Right lobe of liver (tissue), 6 donors: ENCODE results near the gene DIPK1C. TPM values are rescaled to one million over a fixed set of nuclear protein-coding genes. Genes with fewer than 3 reads are reported as not detected.
"Not testable (repeated sequence)": the region's sequence is repeated elsewhere in the genome, so short reads cannot be mapped to it uniquely, and the experiment has no call there.

ENCODE experiments used
- ATAC-seq, 4 donors: fragments of 200-7000 bp; cut with Tn5 transposase; one replicate each; pipeline ENCODE4 v1.9.1; 2020; ENCODE audit warnings: mild to moderate bottlenecking in 4 of 4, moderate library complexity in 4 of 4
- DNase-seq, 3 donors: peaks; one replicate each; pipeline ENCODE4 v3.0.0-alpha.2; 2020
- H3K27ac ChIP-seq, 3 donors: fragments of 200-600 bp; one replicate each; pipeline ENCODE4 v1.8.0; 2022
- H3K27me3 ChIP-seq, 2 donors: fragments of 200-600 bp; one replicate each; pipeline ENCODE4 v1.8.0; 2022
- H3K36me3 ChIP-seq, 4 donors: fragments of 200-600 bp; sonication (generic) in 1 of 4; one replicate each; pipeline versions ENCODE4 v1.5.1 to v1.8.0; 2017 to 2022; ENCODE audit warnings: control low read depth in 1 of 4
- H3K4me1 ChIP-seq, 4 donors: fragments of 200-600 bp; sonication (generic) in 1 of 4; one replicate each; pipeline versions ENCODE4 v1.5.1 to v1.8.0; 2017 to 2022; ENCODE audit warnings: control low read depth in 1 of 4
- H3K4me3 ChIP-seq, 3 donors: fragments of 200-600 bp; one replicate each; pipeline ENCODE4 v1.8.0; 2022
- H3K9me3 ChIP-seq, 4 donors: fragments of 200-600 bp; sonication (generic) in 1 of 4; one replicate each; pipeline versions ENCODE4 v1.5.1 to v1.8.0; 2017 to 2022; ENCODE audit warnings: control low read depth in 1 of 4
- POLR2A ChIP-seq: fragments of 450-650 bp; IDR thresholded peaks from one replicate; pipeline ENCODE4 v1.6.1; 2017; ENCODE audit warnings: antibody characterized with exemption, mild to moderate bottlenecking
- WGBS: methylation state at CpG from one replicate; pipeline ENCODE4 v1.1.6; 2018; ENCODE audit warnings: low coverage, low lambda C conversion rate; ENCODE audit not compliant: insufficient coverage; ENCODE audit errors: missing lambda C conversion rate; 5-methylcytosine and 5-hydroxymethylcytosine counted together
- intact Hi-C, 2 donors: fragments of 100-400 bp; cut with DNase I; formaldehyde crosslinking; loops; one replicate each; pipeline versions ENCODE4 v1.11.2 to v1.14.1; 2022
- total RNA-seq, 6 experiments: library from RNA; depleted of rRNA in 2 of 6; stranded (reverse); fragments of >200 nt in 2 of 6; fragmentation: NEBNext Ultra II Directional in 3 of 6; extraction: Animal tissue kit (Norgen Biotek cat#: 25700) in 3 of 6; gene quantifications; one replicate each; pipeline versions ENCODE4 v1.1.0 to v1.2.4, GENCODE V29; 2016 to 2023
- TF ChIP-seq, protein P1 (sequence below), 4 donors: fragments of 200-600 bp in 3 of 4; fragments of 450-650 bp in 1 of 4; IDR thresholded peaks; one replicate each; pipeline versions ENCODE4 v1.5.1 to v1.8.0; 2016 to 2022; ENCODE audit warnings: antibody characterized with exemption in 4 of 4, mild to moderate bottlenecking in 2 of 4
- donor health status: DM: no; HTN: yes; CAD: no.
- donor health status: DM: no; HTN: no; CAD: no.
- donor health status: DM: no; HTN: no; CAD: no.
- donor health status: DM: no; HTN: yes; CAD: no.
- donor health status: DM: no; HTN: yes; CAD: no.

Gene DIPK1C
- total RNA-seq, 6 experiments from 2014 or later, result 0.06 to 0.37 (median 0.20) TPM; not detected in 3

DNA sequence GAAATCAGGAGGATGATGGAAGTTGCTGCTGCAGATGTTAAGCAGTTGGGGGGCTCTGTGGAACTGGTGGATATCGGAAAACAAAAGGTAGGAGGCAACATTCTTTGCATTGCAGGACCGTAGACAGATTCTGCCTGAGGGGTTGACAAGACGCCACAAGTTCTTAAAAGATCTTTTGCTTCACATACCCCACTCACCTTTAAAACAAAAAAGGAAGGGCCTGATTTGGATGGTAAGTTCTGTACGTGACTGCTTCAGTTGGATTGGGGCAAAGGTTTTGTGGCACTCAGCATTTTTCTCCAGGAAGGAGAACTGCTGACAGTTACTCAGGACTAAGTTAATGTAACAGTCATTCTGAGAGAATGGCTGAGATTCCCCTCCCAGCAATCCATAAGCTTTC is 44.3 kb upstream of the DIPK1C start:
- intact Hi-C loops, result no loop called here
- Histone ChIP-seq H3K27me3 (no peaks in the 10 kb centered on the region), H3K9me3 (no peaks in the 10 kb centered on the region), H3K36me3 (peaks cover 11 to 34% (median 23%) of the 10 kb centered on the region in 4 donors), H3K4me1 (peaks cover 0 to 54% (median 22%) of the 10 kb centered on the region in 4 donors), H3K27ac (peak overlapping the region; percentile 91 to 96 (median 92)), H3K4me3 (peak overlapping the region; percentile 12 to 30 (median 19))
- no peak for DNase-seq
- WGBS, result 43% methylated on average over 3 of the region's 4 CpGs
- TF ChIP-seq, protein P1, sequence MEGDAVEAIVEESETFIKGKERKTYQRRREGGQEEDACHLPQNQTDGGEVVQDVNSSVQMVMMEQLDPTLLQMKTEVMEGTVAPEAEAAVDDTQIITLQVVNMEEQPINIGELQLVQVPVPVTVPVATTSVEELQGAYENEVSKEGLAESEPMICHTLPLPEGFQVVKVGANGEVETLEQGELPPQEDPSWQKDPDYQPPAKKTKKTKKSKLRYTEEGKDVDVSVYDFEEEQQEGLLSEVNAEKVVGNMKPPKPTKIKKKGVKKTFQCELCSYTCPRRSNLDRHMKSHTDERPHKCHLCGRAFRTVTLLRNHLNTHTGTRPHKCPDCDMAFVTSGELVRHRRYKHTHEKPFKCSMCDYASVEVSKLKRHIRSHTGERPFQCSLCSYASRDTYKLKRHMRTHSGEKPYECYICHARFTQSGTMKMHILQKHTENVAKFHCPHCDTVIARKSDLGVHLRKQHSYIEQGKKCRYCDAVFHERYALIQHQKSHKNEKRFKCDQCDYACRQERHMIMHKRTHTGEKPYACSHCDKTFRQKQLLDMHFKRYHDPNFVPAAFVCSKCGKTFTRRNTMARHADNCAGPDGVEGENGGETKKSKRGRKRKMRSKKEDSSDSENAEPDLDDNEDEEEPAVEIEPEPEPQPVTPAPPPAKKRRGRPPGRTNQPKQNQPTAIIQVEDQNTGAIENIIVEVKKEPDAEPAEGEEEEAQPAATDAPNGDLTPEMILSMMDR (IDR thresholded peaks at IDR 0.05), result no peak
- TF ChIP-seq POLR2A, result no peak
- peak; percentile 8 to 37 (median 22) for ATAC-seq

DNA sequence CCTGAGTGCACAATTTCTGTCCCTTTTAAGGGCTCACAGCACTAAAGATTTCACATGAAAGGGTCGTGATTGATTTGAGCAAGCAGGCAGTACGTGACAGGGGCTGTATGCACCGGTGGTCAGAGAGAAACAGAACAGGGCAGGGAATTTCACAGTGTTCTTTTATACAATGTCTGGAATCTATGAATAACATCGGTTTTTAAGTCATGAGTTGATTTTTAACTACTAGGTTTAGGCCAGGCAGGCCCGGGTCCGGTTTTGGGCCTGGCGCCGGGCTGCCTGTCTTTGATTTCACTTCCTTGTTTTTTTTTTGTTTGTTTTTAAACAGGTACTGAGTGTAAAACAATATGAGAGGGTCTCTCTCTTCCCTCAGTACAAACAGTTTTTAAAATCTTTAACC is 43.7 kb upstream of the DIPK1C start:
- H3K27ac ChIP-seq, result peak overlapping the region; percentile 91 to 96 (median 92)
- 15% methylated on average over 8 of the region's 8 CpGs for WGBS
- ATAC-seq, H3K27me3 ChIP-seq, DNase-seq, intact Hi-C loops, H3K9me3 ChIP-seq: not testable (repeated sequence)
- peaks cover 0 to 54% (median 22%) of the 10 kb centered on the region in 4 donors for H3K4me1 ChIP-seq
- peaks cover 11 to 28% (median 20%) of the 10 kb centered on the region in 4 donors for H3K36me3 ChIP-seq
- H3K4me3 ChIP-seq, result peak overlapping the region; percentile 12 to 30 (median 19)
- peak; percentile 72 for TF ChIP-seq POLR2A

DNA sequence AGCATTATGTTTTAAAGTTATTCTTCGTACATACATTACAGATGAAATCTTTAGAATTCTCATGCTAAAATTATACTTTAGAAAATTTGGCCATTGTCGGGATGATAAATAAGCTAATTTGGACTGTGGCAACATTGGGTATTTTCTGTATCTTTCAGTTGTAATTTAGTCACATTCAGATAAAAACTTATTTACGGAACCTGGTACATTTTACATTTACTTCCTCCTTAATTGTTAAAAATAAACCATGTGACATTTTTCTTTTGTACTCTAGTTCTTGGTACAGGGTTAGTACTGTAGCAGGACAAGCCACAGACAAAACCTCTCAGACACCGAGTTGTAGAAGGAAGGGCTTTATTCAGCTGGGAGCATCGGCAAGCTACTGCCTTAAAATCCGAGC is 43.3 kb upstream of the DIPK1C start:
- Histone ChIP-seq H3K9me3 (no peaks in the 10 kb centered on the region), H3K36me3 (peaks cover 11 to 26% (median 19%) of the 10 kb centered on the region in 4 donors), H3K4me1 (peaks cover 0 to 54% (median 22%) of the 10 kb centered on the region in 4 donors), H3K27me3 (no peaks in the 10 kb centered on the region), H3K27ac (peak overlapping the region; percentile 91 to 96 (median 92)), H3K4me3 (peak overlapping the region; percentile 12 to 30 (median 19))
- ATAC-seq (no peak), DNase-seq (no peak)
- 28% methylated on average over 6 of the region's 6 CpGs for WGBS
- no peak for TF ChIP-seq POLR2A
- TF ChIP-seq, protein P1 (IDR thresholded peaks at IDR 0.05), result no peak
- intact Hi-C loops, result no loop called here

DNA sequence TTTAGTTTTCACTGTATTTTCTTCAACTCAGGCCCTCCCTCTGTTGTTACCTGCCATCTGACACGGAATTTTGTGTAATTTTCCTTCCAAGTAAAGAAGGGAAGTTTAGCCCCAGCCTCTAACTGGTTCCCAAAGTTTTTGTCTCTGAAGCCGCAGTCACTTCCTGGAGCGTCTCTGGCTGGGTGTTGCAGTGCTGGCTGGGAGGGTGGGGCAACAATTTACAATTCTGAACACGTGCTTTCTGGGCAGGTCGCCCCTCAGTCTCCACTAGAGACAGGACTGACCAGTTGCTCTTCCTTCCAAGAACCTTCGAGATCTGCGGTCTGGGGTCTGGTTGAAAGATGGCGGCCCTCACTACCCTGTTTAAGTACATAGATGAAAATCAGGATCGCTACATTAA is 42.5 kb upstream of the DIPK1C start:
- intact Hi-C loops, result no loop called here
- peak; percentile 78 for TF ChIP-seq POLR2A
- TF ChIP-seq, protein P1 (IDR thresholded peaks at IDR 0.05), result no peak
- Histone ChIP-seq H3K27me3 (no peaks in the 10 kb centered on the region), H3K9me3 (no peaks in the 10 kb centered on the region), H3K4me1 (peaks cover 0 to 54% (median 22%) of the 10 kb centered on the region in 4 donors), H3K4me3 (peak overlapping the region; percentile 12 to 30 (median 19)), H3K27ac (peak overlapping the region; percentile 91 to 96 (median 92)), H3K36me3 (peaks cover 8 to 26% (median 18%) of the 10 kb centered on the region in 4 donors)
- 23% methylated on average over 9 of the region's 9 CpGs for WGBS
- peak; percentile 4 to 53 (median 25) for ATAC-seq
- DNase-seq, result peak; percentile 80 to 92 (median 91)
